GM21360 (cell line): ENCODE results near the gene FIBCD1.
"Not testable (repeated sequence)": the region's sequence is repeated elsewhere in the genome, so short reads cannot be mapped to it uniquely, and the experiment has no call there.

ENCODE experiments used
- ATAC-seq: cut with Tn5 transposase; IDR thresholded peaks from one replicate; pipeline ENCODE4 v1.9.1; 2021; ENCODE audit warnings: mild to moderate bottlenecking, moderate library complexity; ENCODE audit not compliant: unreplicated experiment

Gene FIBCD1

DNA sequence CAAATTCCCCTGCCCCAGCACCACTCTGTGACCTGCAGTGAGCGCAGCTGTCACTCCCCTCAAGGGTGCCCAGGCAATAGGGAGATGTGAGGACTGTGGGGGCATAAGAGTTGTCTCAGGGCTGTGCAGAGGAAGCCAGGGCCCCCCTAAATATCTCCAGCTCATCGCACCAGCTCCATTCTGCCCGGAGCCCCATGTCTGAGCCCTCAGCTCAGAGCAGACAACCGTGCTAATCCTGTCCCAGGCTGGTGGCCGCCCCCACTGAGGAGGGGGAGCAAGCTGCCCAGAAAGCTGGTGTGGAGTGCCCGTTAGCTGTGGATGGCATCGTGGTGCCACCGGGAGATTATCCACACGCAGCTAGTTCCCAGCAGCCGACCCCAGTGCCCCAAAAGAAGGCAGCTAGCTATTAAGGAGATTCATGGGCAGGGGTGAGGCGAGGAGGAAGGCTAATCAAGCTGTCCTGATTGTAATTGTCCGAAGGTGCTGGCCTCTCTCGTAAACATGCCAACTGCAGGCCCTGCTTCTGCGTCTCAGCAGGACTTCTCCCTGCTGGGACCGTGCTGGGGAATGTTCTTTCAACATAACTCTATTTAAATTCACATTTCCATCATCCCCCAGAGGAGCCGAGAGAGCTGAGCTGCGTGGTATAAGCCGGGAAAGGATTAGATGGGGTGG is 17.0 kb upstream of the FIBCD1 start:
- ATAC-seq, result no peak

DNA sequence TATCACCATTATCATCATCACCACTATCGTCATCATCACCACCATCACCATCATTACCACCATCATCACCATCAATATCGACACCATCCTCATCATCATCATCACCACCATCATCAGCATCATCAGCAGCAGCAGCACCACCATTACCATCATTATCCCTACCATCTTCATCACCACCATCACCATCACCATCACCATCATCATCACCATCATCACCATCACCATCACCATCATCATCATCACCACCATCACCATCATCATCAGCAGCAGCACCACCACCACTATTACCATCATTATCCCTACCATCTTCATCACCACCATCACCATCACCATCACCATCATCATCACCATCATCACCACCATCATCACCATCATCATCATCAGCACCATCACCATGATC is 15.9 kb upstream of the FIBCD1 start:
- not testable (repeated sequence) for ATAC-seq

DNA sequence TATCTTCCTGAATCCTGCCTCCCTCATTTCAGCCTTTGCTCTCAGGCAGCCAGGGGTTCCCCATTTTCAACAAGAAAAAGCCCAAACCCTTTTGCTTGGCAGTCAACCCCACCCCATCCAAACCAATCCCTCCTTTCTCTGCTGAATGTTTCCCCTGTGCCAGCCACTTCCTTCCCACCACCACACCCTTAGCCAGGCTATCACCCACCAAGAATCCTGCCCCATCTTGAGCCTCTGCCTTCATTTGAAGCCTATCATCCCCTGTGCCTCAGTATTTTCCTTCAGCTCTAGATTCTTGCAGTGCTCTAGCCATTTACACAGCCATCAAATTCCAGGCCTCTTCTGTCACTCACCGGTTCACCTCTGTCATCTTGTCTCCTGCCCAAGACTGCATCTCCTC is 15.3 kb upstream of the FIBCD1 start:
- ATAC-seq, result no peak

DNA sequence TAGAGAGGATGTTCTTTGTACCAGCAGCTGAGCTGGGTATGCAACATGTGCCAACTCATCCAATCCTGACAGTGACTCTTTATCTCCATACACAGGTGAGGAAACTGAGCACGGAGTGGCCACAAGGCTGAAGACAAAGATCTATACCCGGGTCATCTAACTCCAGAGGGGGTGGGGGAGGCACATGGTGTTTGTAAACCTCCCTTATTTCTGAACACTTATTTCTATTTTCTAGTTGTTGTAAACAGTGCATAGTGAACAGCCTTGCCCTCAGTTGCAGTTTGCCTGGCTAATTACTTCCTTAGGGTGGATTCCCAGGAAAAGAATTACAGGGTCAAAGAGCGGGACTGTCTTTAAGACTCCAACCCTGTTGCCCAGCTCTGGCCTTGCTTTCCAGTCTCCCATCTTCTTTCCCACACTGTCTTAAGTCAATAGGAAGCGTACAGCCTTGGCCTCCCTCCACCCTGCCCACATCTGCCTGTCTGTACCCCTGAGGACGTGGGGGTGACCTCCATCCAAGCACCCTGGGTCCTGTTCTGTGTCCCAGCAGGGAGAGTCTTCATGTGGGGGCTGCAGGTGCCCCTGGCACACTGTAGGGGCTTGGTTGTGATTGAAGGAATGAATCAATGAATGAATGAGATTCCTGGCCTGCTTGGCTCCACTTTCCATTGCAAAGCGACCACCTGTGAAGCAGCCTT is 13.2 kb upstream of the FIBCD1 start:
- no peak for ATAC-seq

DNA sequence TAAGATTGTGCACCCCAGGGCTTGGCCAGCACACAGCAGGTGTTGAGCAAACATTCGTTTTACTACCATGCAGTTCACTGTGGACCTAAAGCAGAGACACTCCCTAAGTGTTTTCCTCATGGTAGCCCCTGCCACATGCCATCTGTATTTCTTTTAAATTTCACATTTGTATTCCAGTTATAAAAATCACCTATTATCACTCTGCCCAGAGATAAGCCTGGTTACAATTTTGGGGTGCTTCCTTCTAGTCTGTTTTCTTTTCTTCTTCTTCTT is 10.9 kb upstream of the FIBCD1 start:
- no peak for ATAC-seq

DNA sequence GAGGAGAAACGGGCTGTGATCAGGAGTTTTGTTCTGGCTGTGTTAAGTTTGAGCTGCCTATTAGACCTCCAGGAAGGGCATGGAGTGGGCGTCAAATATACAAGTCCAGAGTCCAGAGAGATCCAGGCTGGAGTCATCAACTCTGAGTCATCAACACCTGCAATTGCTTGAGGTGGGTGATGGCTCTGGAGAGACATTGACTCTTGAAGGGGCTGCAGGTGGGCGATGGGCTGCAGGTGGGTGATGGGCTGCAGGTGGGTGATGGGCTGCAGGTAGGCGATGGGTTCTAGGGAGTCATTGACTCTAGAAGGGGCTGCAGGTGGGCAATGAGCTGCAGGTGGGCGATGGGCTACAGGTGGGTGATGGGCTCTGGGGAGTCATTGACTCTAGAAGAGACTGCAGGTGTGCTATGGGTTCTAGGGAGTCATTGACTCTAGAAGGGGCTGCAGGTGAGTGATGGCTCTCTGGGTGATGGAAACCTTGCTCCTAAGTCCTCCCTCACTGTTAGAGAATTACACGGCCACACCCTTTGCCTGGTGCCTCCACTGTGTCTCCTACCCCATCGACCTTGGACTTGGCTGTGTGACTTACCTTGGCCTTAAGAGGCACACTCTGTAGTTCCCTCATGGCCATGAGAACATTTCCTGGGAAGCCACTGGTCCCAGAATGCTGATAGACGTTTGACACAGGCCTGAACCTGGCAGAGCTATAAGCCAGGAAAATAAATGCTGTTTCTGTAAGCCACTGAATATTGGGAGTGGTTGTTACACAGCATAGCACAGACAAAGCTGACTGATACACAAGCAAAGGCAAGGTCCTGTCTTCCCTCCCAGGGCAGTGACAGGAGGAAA is 10.4 kb upstream of the FIBCD1 start:
- ATAC-seq, result no peak

DNA sequence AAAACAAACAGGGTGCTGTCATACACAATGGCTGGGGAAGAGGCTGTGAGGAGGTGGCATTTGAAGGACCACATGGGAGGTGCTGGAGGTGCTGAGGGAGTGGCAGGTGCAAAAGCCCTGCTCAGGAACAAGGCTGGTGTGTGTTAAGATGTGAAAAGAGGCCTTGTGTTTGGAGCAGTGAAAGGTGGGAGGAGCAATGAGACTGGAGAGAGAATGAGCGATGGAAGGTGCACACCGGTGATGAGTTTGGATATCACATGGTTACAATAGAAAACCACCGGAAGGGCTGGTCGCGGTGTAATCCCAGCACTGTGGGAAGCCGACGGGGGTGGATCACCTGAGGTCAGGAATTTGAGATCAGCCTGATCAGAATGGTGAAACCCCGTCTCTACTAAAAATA is 9.2 kb upstream of the FIBCD1 start:
- no peak for ATAC-seq

DNA sequence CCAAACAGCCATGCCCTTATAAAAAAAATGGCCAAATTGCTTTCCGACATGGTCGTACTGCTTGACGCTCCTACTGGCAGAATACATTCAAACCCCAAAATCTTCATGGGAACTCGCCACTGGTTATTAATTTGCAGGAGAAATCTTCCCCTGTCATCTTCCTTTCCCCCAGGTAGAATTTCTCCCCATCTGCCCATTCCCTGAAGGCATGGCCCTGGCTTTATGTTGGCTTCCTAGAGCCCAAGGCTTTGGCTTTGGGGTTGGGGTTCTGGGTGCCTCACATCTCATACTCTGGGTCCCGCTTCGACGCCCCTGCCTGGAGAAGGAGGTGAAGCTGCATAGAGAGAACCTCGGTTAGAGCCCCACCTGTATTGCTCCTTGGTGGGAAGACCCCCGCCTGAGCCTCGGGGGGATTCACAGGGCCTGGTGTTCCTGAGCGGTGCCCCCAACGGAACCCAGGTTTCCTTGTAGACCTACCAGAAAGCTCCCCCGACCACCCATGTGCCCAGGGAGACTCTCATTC is 8.6 kb upstream of the FIBCD1 start:
- no peak for ATAC-seq

DNA sequence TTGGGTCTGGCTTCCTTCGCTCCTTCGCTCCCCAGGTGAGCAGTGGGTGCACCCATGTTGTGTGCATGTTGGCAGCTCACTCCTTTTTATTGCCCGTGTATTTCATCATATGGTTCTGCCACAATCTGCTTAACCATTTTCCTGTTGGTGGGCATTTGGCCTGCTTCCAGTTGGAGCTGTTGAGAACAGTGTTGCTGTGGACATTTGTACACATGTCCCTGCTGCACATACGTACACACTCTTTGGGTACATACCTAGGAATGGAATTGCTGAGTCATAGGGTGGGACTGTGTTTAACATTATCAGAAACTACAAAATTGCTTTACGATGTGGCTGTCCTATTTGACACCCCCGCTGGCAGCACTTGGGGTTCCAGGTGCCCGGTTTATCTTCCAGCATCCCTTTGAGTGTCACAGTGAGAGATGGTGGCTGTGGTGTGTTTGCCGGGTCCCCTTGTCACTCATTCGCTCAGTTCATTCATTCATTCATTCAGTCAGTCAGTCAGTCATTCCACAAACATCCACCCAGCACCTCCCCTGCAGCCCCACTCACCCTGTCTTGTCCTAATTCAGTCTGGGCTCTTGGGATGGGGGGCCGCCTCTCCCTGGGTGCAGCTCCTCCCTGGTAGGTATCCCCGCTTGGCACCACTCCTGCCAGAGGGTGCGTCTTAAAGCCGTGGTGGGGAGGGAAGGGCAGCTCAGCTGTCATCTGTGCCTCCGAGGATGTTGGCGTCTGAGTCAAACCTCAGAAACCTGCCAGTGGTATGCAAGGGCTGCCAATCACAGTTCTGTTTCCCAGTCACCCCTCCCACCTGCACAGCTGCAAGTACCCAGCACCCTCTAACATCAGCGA is 7.9 kb upstream of the FIBCD1 start:
- ATAC-seq, result no peak

DNA sequence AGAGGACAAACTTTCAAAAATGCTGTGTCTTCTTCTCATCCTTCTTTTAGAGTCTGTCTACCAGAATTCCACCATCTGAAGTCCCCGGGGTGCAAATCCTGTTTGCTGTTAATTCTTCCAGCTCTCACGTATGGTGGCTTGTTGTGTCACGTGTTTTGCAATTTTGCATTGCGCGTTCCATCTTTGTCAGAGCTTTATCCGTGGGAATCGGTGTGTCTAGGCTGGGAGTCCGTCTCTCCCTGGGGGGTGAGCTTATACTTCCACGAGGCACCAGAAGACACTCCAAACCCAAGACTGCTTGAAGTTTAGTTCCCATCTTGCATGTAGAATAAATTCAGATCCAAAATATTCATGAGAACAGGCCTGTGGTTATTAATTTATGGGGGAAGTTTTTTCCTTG is 6.1 kb upstream of the FIBCD1 start:
- no peak for ATAC-seq

DNA sequence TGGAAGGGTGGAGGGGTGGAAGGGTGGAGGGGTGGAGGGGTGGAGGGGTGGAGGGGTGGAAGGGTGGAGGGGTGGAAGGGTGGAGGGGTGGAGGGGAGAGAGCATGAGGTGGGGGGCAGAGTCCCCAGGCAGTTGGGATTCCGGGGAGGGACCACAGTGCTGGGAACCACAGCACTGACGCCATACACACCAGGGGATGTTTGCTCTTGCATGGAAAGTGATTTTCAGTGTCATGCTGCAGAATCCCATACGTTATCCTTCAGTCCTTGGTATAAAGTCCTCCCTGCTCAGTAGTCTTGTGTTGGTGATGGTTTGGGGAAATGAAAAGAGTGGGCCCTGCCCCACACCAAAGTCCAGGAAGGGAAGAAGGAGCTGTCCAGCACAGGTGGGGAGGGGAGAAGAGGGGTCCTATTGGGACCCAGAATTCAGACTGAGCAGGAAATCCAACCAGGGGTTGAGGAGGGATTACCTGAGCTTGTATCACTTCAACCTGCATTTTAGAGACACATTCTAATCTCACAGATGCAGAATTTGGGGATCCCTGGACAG is 5.5 kb upstream of the FIBCD1 start:
- no peak for ATAC-seq

DNA sequence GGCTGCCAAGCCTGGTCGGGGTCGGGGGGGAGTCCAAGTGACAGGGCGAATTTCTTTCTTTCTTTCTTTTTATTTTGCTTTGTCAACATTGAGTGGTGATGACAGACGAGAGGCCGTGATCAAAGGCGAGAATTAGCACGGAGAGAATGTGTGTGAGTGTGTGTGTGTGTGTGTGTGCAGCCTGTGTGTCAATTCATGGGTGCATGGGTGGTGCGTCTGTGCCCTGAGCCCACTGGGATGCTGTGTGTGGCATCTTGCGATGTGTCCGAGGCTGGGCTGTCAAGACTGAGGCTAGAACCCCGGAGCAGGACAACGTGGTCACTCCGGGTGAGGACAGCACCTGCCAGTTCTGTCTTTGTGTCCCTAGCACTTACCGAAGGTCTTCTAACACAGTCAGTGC is 4.7 kb upstream of the FIBCD1 start:
- ATAC-seq, result no peak

DNA sequence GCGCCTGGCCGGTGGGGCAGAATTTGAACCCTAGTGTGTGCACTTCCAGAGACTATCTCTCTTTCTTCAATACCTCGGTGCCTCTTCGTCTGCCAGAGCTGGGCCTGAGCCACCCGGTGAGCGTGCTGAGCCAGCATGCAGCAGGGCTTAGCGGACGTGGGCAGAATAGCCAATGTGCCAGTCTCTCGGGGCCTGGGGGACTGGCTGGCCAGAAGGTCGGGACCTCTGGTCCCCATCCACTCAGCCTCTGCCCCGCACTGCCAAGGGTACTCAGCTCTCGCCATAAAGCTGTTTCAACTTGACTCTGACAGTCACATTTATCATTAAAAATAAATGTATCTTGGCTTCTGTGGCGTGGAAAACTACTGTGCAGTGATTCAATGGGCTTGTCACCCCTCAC is 4.2 kb upstream of the FIBCD1 start:
- no peak for ATAC-seq

DNA sequence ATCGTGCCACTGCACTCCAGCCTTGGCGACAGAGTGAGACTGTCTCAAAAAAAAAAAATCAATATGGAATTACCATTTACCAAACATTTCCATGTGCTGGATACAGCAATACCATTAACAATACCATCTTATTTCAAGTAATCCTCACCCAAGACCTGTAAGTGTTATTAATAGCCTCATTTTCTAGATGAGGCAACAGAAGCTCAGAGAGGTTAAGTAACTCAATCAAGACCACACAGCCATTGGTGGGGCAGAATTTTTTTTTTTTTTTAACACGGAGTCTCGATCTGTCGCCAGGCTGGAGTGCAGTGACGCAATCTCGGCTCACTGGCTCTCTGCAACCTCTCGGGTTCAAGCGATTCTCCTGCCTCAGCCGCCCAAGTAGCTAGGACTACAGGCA is 3.6 kb upstream of the FIBCD1 start:
- ATAC-seq, result no peak

DNA sequence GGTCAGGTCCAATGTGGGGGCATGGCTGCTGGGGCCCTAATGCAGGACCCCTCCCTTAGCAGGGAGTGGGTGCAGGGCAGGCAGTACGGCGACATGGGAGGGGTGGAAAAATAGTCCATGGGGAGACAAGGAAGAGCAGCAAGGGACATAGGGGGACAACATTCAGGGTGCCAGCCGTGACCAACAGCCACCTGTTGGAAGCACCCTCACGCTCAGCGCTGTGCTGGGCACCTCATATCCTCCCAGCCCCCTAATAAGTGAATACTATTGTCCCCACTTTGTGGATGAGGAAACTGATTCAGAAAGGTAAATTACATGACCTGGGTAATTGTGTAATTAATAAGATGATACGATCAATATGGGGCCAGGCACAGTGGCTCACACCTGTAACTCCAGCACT is 3.0 kb upstream of the FIBCD1 start:
- no peak for ATAC-seq

DNA sequence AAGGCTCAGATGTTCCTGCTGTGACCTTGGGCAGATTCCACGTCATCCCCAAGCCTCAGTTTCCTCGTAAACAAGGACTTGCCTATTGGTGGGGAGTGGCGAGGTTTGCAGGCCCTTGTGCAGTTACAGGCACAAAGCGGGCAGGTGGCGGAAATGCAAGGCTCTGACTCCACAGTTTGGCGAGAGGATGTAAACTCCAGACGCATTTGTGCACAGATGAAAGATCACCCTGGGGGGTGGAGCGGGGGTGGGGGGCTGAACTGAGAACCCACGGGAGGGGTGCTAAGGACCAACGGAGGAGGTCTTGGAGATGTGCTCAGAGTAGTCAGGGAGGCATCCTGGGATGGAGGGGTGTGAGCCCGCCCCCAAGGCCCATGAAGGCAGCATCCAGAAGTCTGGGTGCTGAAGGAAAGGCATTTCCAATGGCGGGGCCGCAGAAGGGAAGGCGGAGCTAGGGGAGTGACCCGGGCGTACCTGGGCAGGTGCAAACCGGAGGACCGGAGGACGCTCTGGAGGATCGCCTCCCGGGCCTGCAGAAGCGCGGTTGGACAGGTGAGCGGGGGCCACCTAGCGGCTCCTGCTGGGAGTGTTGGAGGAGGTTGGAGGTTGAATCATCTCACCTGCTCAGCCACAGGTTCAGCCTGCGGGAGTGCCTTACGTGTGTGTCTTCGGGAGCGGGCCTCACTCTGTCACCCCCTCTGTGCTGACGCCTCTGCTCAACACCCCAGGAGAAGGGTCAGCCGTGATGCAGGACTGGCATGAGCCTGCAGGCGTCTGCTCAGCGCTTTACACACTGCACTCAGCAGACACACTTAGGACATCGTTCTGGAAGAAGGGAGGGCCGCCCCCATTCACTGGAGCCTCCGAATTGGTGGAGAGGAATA is 1.9 kb upstream of the FIBCD1 start:
- ATAC-seq, result no peak

DNA sequence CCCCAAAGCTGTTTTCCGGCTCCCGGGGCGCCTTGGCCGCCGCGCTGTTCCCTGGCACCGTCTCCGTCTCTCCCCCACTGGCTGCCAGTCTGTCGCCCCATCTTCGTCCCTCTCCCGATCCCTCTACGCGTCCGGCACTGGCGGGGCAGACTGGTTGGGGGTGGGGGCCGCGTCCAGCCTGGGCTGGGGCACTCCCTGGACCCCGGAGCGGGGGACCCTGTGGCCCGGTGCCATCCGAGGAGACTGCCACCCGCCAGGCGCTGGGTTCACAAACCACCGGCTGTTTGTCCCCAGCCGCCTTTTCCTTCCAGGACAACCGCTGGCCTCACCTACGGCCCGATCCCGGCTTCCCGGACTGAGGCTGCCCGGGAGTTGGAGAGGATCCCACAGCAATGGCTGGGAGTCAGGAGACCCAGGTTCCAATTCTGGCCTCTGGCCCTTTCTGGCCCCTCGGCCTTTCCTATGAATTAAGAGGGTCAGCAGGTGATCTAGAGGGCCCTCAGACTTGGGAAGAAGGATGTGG is 1.0 kb upstream of the FIBCD1 start:
- ATAC-seq, result no peak

DNA sequence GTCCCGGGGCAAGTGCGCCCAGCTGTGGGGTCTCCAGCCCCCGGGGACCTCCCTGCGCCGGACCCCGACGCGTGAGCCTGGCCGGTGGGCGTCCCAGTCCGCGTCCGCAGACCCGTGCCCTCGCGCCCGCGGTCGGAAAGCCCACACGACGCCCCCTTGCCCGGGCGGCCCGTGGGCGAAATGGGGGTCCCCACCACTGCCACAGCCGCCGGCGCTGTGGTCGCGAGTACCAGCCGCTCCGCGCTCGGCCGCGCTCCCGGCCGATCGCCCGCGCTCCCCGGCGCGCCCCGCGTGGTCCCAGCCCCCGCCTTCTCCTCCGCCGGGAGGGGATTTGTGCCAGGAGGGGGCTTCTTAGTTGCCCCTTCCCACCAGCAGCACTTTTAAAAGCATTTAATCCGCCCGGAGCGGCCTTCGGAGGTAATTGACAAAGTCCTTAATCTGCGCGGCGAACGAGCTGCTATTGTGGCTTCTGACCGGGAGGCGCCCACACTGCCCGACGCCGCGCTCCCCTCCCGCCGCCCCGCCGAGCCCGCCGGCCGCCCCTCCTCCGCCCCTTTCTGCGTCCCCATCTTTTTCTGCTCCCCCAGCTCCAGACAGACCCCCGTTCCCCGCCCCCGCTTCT is 469 bp upstream of the FIBCD1 start:
- no peak for ATAC-seq

DNA sequence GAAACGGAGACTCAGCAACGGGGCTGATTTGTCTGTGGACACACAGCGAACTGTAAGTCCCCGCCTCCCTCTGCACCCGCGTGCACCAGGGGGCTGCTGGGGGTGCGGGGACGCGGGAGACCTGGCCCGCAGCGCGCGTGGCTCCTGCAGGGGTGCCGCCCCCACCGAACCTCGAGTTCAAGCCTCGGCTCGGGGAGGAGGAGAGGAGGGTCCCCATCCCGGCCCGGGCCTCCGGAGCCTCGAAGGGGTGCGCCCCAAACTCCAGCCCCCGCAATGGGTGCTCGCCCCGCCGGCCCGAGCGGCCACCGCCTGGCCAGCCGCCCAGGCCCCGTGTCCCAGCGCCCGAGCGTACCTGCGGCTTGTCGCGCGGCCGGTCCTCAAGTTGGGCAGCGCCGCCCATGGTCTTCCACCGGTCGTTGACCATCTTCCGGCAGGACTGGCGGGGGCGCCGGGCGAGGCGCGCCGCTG is 829 bp downstream of the FIBCD1 start:
- no peak for ATAC-seq
